Measurements from ENCODE around the gene CAAP1.

- TF ChIP-seq CTCF (optimal IDR thresholded peaks at IDR 0.05 in 1 of 3, IDR thresholded peaks at IDR 0.05 in 1 of 3, conservative IDR thresholded peaks at IDR 0.05 in 1 of 3; ENCODE audit: extremely low read depth in 1 of 3, insufficient read depth in 2 of 3, low read length in 3 of 3) = no peak
- no peak for TF ChIP-seq EZH2 (IDR thresholded peaks at IDR 0.05; ENCODE audit: low read length)
Observed at GRCh38 chr9:26937816-26938371, 45.3 kb upstream of the CAAP1 start.
